Upper lobe of left lung (tissue), 4 donors: ENCODE data around the gene EWSR1.

ENCODE experiments used
- EP300 ChIP-seq, 4 donors: sonication (generic); formaldehyde crosslinking; IDR thresholded peaks; one replicate each; pipeline ENCODE4 v1.5.1; 2017; ENCODE audit warnings: antibody characterized with exemption in 4 of 4, control low read depth in 2 of 4
- POLR2AphosphoS5 ChIP-seq, 2 donors: sonication (generic); formaldehyde crosslinking; IDR thresholded peaks; one replicate each; pipeline ENCODE4 v1.5.1; 2017; ENCODE audit warnings: antibody characterized with exemption in 2 of 2
- TF ChIP-seq, protein P1 (sequence below), 6 experiments: fragments of 450-650 bp in 4 of 6; fragments of 200-600 bp in 2 of 6; sonication (generic) in 2 of 6; IDR thresholded peaks; one replicate each; pipeline ENCODE4 v1.5.1; 2016 to 2019; ENCODE audit warnings: antibody characterized with exemption in 6 of 6

DNA sequence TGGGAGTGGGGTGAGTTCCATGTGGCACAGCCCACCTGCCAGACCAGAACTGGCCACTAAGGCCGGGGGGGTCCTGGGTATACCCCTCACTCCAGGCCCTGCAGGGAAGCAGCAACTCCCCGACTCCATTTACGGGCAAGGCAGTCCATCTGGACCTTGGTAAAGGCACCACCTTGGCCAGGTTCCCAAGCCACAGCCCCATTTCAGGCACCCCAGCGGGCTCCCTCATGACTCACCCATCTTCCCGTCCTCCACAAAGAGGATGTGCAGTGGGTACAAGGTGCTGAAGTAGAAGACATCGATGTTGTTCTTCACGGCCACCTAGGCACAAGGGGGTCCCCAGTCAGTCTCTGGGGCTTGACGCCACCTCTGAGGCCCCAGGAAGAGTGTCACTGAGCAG is 63.1 kb downstream of the EWSR1 start:
- TF ChIP-seq, protein P1, sequence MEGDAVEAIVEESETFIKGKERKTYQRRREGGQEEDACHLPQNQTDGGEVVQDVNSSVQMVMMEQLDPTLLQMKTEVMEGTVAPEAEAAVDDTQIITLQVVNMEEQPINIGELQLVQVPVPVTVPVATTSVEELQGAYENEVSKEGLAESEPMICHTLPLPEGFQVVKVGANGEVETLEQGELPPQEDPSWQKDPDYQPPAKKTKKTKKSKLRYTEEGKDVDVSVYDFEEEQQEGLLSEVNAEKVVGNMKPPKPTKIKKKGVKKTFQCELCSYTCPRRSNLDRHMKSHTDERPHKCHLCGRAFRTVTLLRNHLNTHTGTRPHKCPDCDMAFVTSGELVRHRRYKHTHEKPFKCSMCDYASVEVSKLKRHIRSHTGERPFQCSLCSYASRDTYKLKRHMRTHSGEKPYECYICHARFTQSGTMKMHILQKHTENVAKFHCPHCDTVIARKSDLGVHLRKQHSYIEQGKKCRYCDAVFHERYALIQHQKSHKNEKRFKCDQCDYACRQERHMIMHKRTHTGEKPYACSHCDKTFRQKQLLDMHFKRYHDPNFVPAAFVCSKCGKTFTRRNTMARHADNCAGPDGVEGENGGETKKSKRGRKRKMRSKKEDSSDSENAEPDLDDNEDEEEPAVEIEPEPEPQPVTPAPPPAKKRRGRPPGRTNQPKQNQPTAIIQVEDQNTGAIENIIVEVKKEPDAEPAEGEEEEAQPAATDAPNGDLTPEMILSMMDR (IDR thresholded peaks at IDR 0.05), result no peak
- no peak for TF ChIP-seq EP300 (IDR thresholded peaks at IDR 0.05)
- no peak for TF ChIP-seq POLR2AphosphoS5 (IDR thresholded peaks at IDR 0.05)
